Right lobe of liver (tissue), 6 donors: ENCODE results near the gene PRKAG2. TPM values are rescaled to one million over a fixed set of nuclear protein-coding genes. Genes with fewer than 3 reads are reported as not detected.

ENCODE experiments used
- ATAC-seq, 4 donors: fragments of 200-7000 bp; cut with Tn5 transposase; one replicate each; pipeline ENCODE4 v1.9.1; 2020; ENCODE audit warnings: mild to moderate bottlenecking in 4 of 4, moderate library complexity in 4 of 4
- DNase-seq, 3 donors: peaks; one replicate each; pipeline ENCODE4 v3.0.0-alpha.2; 2020
- H3K27ac ChIP-seq, 3 donors: fragments of 200-600 bp; one replicate each; pipeline ENCODE4 v1.8.0; 2022
- H3K27me3 ChIP-seq, 2 donors: fragments of 200-600 bp; one replicate each; pipeline ENCODE4 v1.8.0; 2022
- H3K36me3 ChIP-seq, 4 donors: fragments of 200-600 bp; sonication (generic) in 1 of 4; one replicate each; pipeline versions ENCODE4 v1.5.1 to v1.8.0; 2017 to 2022; ENCODE audit warnings: control low read depth in 1 of 4
- H3K4me1 ChIP-seq, 4 donors: fragments of 200-600 bp; sonication (generic) in 1 of 4; one replicate each; pipeline versions ENCODE4 v1.5.1 to v1.8.0; 2017 to 2022; ENCODE audit warnings: control low read depth in 1 of 4
- H3K4me3 ChIP-seq, 3 donors: fragments of 200-600 bp; one replicate each; pipeline ENCODE4 v1.8.0; 2022
- H3K9me3 ChIP-seq, 4 donors: fragments of 200-600 bp; sonication (generic) in 1 of 4; one replicate each; pipeline versions ENCODE4 v1.5.1 to v1.8.0; 2017 to 2022; ENCODE audit warnings: control low read depth in 1 of 4
- POLR2A ChIP-seq: fragments of 450-650 bp; IDR thresholded peaks from one replicate; pipeline ENCODE4 v1.6.1; 2017; ENCODE audit warnings: antibody characterized with exemption, mild to moderate bottlenecking
- WGBS: methylation state at CpG from one replicate; pipeline ENCODE4 v1.1.6; 2018; ENCODE audit warnings: low coverage, low lambda C conversion rate; ENCODE audit not compliant: insufficient coverage; ENCODE audit errors: missing lambda C conversion rate; 5-methylcytosine and 5-hydroxymethylcytosine counted together
- intact Hi-C, 2 donors: fragments of 100-400 bp; cut with DNase I; formaldehyde crosslinking; loops; one replicate each; pipeline versions ENCODE4 v1.11.2 to v1.14.1; 2022
- total RNA-seq, 6 experiments: library from RNA; depleted of rRNA in 2 of 6; stranded (reverse); fragments of >200 nt in 2 of 6; fragmentation: NEBNext Ultra II Directional in 3 of 6; extraction: Animal tissue kit (Norgen Biotek cat#: 25700) in 3 of 6; gene quantifications; one replicate each; pipeline versions ENCODE4 v1.1.0 to v1.2.4, GENCODE V29; 2016 to 2023
- TF ChIP-seq, protein P1 (sequence below), 4 donors: fragments of 200-600 bp in 3 of 4; fragments of 450-650 bp in 1 of 4; IDR thresholded peaks; one replicate each; pipeline versions ENCODE4 v1.5.1 to v1.8.0; 2016 to 2022; ENCODE audit warnings: antibody characterized with exemption in 4 of 4, mild to moderate bottlenecking in 2 of 4
- donor health status: DM: no; HTN: yes; CAD: no.
- donor health status: DM: no; HTN: no; CAD: no.
- donor health status: DM: no; HTN: no; CAD: no.
- donor health status: DM: no; HTN: yes; CAD: no.
- donor health status: DM: no; HTN: yes; CAD: no.

Gene PRKAG2
- total RNA-seq, 6 experiments from 2014 or later, result 20.6 to 63.6 (median 29.5) TPM

- DNase-seq (no peak), ATAC-seq (no peak)
- no peaks in the 10 kb centered on the region for H3K4me1 ChIP-seq
- WGBS, result 89% methylated on average over 1 of the region's 2 CpGs
- no peaks in the 10 kb centered on the region for H3K27me3 ChIP-seq
- no peak overlapping the region for H3K4me3 ChIP-seq
- no peak overlapping the region for H3K27ac ChIP-seq
- H3K9me3 ChIP-seq, result no peaks in the 10 kb centered on the region
- no peak for TF ChIP-seq POLR2A
- TF ChIP-seq, protein P1, sequence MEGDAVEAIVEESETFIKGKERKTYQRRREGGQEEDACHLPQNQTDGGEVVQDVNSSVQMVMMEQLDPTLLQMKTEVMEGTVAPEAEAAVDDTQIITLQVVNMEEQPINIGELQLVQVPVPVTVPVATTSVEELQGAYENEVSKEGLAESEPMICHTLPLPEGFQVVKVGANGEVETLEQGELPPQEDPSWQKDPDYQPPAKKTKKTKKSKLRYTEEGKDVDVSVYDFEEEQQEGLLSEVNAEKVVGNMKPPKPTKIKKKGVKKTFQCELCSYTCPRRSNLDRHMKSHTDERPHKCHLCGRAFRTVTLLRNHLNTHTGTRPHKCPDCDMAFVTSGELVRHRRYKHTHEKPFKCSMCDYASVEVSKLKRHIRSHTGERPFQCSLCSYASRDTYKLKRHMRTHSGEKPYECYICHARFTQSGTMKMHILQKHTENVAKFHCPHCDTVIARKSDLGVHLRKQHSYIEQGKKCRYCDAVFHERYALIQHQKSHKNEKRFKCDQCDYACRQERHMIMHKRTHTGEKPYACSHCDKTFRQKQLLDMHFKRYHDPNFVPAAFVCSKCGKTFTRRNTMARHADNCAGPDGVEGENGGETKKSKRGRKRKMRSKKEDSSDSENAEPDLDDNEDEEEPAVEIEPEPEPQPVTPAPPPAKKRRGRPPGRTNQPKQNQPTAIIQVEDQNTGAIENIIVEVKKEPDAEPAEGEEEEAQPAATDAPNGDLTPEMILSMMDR (IDR thresholded peaks at IDR 0.05), result no peak
- intact Hi-C loops, result no loop called here
- peaks cover 0 to 5% (median 0%) of the 10 kb centered on the region in 4 donors for H3K36me3 ChIP-seq
These were observed 190.1 kb downstream of the PRKAG2 start for GRCh38 chr7:151686826-151687225.

- Histone ChIP-seq H3K4me1 (no peaks in the 10 kb centered on the region), H3K27me3 (no peaks in the 10 kb centered on the region), H3K36me3 (peaks cover 0 to 5% (median 0%) of the 10 kb centered on the region in 4 donors), H3K9me3 (no peaks in the 10 kb centered on the region), H3K27ac (no peak overlapping the region), H3K4me3 (no peak overlapping the region)
- no peak for ATAC-seq
- intact Hi-C loops, result no loop called here
- WGBS, result 90% methylated on average over 2 of the region's 13 CpGs
- no peak for TF ChIP-seq POLR2A
- TF ChIP-seq, protein P1 (IDR thresholded peaks at IDR 0.05), result no peak
- no peak for DNase-seq
These were observed 190.7 kb downstream of the PRKAG2 start for GRCh38 chr7:151686016-151686766.

DNA sequence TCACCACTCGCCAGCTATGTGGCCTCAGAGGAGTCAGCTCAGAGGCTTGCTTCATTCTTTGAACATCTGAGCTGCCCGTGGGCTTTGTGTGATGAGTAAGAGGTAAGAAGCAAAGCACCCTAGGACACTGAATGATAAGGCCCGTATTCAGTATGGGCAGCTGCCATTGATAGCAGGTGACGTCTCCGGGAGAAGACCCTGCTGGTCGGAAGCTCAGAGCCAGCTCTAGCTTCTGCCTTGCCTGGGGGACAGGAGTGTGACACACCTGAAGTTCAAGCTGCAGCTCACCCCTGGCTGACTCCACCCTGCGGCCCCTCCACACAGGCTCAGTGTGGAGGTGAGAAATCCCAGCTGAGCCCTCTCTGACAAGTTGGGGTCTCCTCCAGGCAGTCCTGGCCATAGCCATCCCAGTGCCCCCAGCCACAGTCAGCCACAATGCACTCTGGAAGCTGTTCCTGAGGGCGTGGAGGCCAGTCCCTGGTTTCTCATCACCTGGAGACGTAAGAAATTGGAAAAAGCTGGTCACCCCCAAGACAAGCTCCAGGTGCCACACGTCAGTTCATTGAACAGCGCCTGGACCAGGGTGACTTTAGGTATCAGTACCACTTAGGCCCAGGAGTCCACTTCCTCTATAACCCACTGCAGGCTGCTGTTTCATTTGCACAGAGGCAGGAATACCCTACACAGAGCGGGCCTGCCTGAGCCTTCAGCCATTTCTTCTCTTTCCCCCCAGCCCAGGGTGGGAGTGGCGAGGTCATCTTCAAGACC lies 192.3 kb downstream of the PRKAG2 start:
- intact Hi-C loops, result no loop called here
- 95% methylated on average over 5 of the region's 13 CpGs for WGBS
- DNase-seq (no peak), ATAC-seq (no peak)
- H3K27me3 ChIP-seq, result no peaks in the 10 kb centered on the region
- H3K36me3 ChIP-seq, result peaks cover 0 to 5% (median 0%) of the 10 kb centered on the region in 4 donors
- H3K9me3 ChIP-seq, result no peaks in the 10 kb centered on the region
- no peak overlapping the region for H3K4me3 ChIP-seq
- H3K4me1 ChIP-seq, result no peaks in the 10 kb centered on the region
- TF ChIP-seq POLR2A, result no peak
- H3K27ac ChIP-seq, result no peak overlapping the region

GRCh38 chr7:151683615-151684407 lies 193.1 kb downstream of the PRKAG2 start:
- intact Hi-C loops, result no loop called here
- H3K27me3 ChIP-seq, result no peaks in the 10 kb centered on the region
- TF ChIP-seq POLR2A, result no peak
- TF ChIP-seq, protein P1 (IDR thresholded peaks at IDR 0.05), result no peak
- no peaks in the 10 kb centered on the region for H3K4me1 ChIP-seq
- 93% methylated on average over 11 of the region's 18 CpGs for WGBS
- H3K9me3 ChIP-seq, result no peaks in the 10 kb centered on the region
- DNase-seq (no peak), ATAC-seq (no peak)
- H3K4me3 ChIP-seq, result no peak overlapping the region
- no peak overlapping the region for H3K27ac ChIP-seq
- H3K36me3 ChIP-seq, result no peaks in the 10 kb centered on the region
